Measurements from ENCODE around the gene ORC5. TPM values are rescaled to one million over a fixed set of nuclear protein-coding genes. Genes with fewer than 3 reads are reported as not detected.

Gene ORC5
- total RNA-seq, 2 donors from 2014 or later: 12.9 to 17.6 TPM

DNA sequence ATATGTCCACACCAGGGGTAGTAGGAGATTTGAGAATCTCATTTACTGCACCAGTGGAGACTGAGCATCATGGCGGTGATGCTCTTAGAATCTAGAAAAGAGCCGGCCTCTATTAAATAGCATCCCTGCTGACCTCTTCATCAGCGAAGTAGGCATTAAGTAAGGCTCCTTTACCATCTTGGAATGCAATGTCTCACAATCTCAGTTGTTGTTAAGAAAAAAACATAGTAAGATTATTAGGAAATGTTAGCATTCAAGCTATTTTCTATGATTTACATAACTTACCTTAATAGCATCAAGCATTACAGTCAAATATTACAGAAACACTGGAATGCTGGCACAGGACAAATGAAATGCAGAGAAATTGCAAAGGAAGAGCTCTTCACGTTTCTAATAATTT is 54.5 kb downstream of the ORC5 start:
- Histone ChIP-seq H3K4me3 (no peak overlapping the region), H3K4me1 (no peaks in the 10 kb centered on the region), H3K36me3 (replicated peaks in 1 of 2; ENCODE audit: insufficient read depth in 1 of 2, low read depth in 2 of 2) (no peaks in the 10 kb centered on the region), H3K9me3 (no peaks in the 10 kb centered on the region), H3K27me3 (no peaks in the 10 kb centered on the region), H3K27ac (no peak overlapping the region)
- DNase-seq (no peak), ATAC-seq (no peak)
- TF ChIP-seq POLR2A (IDR thresholded peaks at IDR 0.05): no peak
- TF ChIP-seq, protein P1, sequence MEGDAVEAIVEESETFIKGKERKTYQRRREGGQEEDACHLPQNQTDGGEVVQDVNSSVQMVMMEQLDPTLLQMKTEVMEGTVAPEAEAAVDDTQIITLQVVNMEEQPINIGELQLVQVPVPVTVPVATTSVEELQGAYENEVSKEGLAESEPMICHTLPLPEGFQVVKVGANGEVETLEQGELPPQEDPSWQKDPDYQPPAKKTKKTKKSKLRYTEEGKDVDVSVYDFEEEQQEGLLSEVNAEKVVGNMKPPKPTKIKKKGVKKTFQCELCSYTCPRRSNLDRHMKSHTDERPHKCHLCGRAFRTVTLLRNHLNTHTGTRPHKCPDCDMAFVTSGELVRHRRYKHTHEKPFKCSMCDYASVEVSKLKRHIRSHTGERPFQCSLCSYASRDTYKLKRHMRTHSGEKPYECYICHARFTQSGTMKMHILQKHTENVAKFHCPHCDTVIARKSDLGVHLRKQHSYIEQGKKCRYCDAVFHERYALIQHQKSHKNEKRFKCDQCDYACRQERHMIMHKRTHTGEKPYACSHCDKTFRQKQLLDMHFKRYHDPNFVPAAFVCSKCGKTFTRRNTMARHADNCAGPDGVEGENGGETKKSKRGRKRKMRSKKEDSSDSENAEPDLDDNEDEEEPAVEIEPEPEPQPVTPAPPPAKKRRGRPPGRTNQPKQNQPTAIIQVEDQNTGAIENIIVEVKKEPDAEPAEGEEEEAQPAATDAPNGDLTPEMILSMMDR (IDR thresholded peaks at IDR 0.05): no peak
- intact Hi-C loops (cut with DNase I): loop anchor here (10.0 kb wide), 1 partner anchor 578 kb away; no protein-coding TSS in a partner anchor
- WGBS, 2 donors: 67 to 68% methylated on average over 4 of the region's 4 CpGs

DNA sequence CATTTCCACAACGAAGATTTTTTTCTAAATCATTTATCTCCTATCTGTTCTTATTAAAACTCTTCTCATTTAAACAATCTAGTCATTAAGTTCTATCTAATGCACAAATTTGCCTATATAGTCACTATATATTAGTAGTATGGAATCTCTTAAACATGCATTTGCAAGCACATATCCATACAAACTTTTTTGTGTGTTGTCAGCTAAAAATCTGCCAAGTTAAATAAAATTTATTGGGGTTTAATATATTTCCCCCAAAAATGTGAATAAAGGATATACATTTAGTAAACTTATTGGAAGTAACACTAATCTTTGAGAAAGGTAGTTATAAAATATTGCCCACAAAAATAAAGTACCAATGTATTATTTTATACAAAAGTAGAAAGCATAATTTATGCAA is 55.3 kb downstream of the ORC5 start:
- WGBS, 2 donors: 80 to 84% methylated on average over 1 of the region's 1 CpG
- DNase-seq: no peak
- TF ChIP-seq, protein P1 (IDR thresholded peaks at IDR 0.05): no peak
- TF ChIP-seq POLR2A (IDR thresholded peaks at IDR 0.05): no peak
- Histone ChIP-seq H3K4me1 (no peaks in the 10 kb centered on the region), H3K9me3 (no peaks in the 10 kb centered on the region), H3K36me3 (replicated peaks in 1 of 2; ENCODE audit: insufficient read depth in 1 of 2, low read depth in 2 of 2) (no peaks in the 10 kb centered on the region), H3K4me3 (no peak overlapping the region), H3K27me3 (no peaks in the 10 kb centered on the region), H3K27ac (no peak overlapping the region)
- ATAC-seq: no peak
- intact Hi-C loops (cut with DNase I): loop anchor here (10.0 kb wide), 1 partner anchor 578 kb away; no protein-coding TSS in a partner anchor

DNA sequence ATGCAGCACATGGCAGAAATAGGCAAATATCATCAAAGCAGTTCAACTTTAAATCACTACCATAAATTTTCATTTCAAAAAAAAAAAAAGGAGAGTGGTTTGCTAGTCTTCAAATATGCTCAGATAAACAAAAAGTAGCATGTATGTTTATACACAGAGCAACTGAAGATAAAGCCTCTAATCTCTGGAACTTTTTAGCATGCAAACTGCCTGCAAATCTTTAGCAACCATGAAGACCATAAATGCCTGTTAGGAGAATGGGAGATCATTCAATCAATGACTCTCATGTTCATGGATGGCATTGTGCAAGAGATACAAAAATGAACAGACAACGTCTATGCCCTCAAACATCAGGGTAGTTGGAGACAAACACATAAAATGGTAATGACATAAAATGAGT is 57.3 kb downstream of the ORC5 start:
- WGBS, 2 donors: 70 to 79% methylated on average over 1 of the region's 1 CpG
- no peaks in the 10 kb centered on the region for H3K36me3 ChIP-seq (replicated peaks in 1 of 2; ENCODE audit: insufficient read depth in 1 of 2, low read depth in 2 of 2)
- H3K27me3 ChIP-seq: no peaks in the 10 kb centered on the region
- H3K9me3 ChIP-seq: no peaks in the 10 kb centered on the region
- H3K27ac ChIP-seq: no peak overlapping the region
- no peaks in the 10 kb centered on the region for H3K4me1 ChIP-seq
- TF ChIP-seq, protein P1 (IDR thresholded peaks at IDR 0.05): no peak
- no peak for TF ChIP-seq POLR2A (IDR thresholded peaks at IDR 0.05)
- DNase-seq (no peak), ATAC-seq (no peak)
- H3K4me3 ChIP-seq: no peak overlapping the region
- intact Hi-C loops (cut with DNase I): loop anchor here (10.0 kb wide), 1 partner anchor 576 kb away; no protein-coding TSS in a partner anchor

DNA sequence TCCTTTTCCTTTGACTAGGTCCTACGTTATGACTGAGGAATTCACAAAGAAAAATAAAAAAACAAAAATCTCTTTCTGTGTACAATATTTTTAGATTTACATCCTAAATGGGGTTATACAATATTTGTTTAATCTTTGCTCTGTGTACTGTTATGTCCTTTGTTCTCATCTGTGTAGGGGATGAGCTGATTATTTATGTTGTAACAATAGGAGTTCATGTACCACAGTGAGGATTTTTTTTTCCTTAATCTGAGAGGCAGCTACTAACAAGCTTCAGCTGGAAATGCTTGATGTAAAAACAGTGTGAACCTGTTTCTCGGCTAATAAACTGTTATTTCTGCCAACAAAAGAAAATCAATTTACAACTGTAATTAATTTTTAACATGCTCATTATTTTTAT is 58.0 kb downstream of the ORC5 start:
- Histone ChIP-seq H3K9me3 (no peaks in the 10 kb centered on the region), H3K4me1 (no peaks in the 10 kb centered on the region), H3K36me3 (replicated peaks in 1 of 2; ENCODE audit: insufficient read depth in 1 of 2, low read depth in 2 of 2) (no peaks in the 10 kb centered on the region), H3K4me3 (no peak overlapping the region), H3K27me3 (no peaks in the 10 kb centered on the region), H3K27ac (no peak overlapping the region)
- ATAC-seq (no peak), DNase-seq (no peak)
- TF ChIP-seq, protein P1 (IDR thresholded peaks at IDR 0.05): no peak
- TF ChIP-seq POLR2A (IDR thresholded peaks at IDR 0.05): no peak
- WGBS, 2 donors: 69 to 70% methylated on average over 2 of the region's 2 CpGs
- intact Hi-C loops (cut with DNase I): loop anchor here (10.0 kb wide), 1 partner anchor 575 kb away; no protein-coding TSS in a partner anchor

DNA sequence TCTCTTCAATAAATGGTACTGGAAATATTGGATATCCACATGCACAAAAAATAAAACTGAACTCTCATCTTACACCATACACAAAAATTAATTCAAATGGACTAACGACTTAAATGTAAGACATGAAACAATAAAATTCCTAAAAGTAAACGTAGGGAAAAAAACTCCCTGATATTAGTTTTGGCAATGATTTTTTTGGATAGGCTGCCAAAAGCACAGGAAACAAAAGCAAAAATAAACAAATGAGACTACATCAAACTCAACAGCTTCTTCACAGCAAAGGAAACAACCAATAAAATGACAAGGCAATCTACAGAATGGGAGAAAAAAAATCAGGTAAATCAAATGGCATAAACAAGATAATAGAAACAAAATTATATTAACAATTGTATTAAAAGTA is 65.7 kb downstream of the ORC5 start:
- ATAC-seq (no peak), DNase-seq (no peak)
- intact Hi-C loops (cut with DNase I): no loop called here
- Histone ChIP-seq H3K9me3 (no peaks in the 10 kb centered on the region), H3K27me3 (no peaks in the 10 kb centered on the region), H3K27ac (no peak overlapping the region), H3K4me1 (no peaks in the 10 kb centered on the region), H3K4me3 (no peak overlapping the region), H3K36me3 (replicated peaks in 1 of 2; ENCODE audit: insufficient read depth in 1 of 2, low read depth in 2 of 2) (no peaks in the 10 kb centered on the region)
- 23 to 36% methylated on average over 2 of the region's 2 CpGs for WGBS, 2 donors
- TF ChIP-seq, protein P1 (IDR thresholded peaks at IDR 0.05): no peak
- TF ChIP-seq POLR2A (IDR thresholded peaks at IDR 0.05): no peak

Data from body of pancreas (tissue), 4 donors.